GM23338 (cell line): Measurements from ENCODE around the gene CGB3. TPM values are rescaled to one million over a fixed set of nuclear protein-coding genes. Genes with fewer than 3 reads are reported as not detected.

Experiments
- ATAC-seq: fragments of 200-7000 bp; cut with Tn5 transposase; 3 replicates; pipeline ENCODE4 v1.9.1; 2020
- DNase-seq: peaks from one replicate; pipeline ENCODE4 v3.0.0-alpha.2; 2015; ENCODE audit warnings: low spot score
- H2AFZ ChIP-seq: fragments of 200-600 bp; sonication (generic); 2 replicates; pipeline ENCODE4 v1.8.0; 2016; ENCODE audit warnings: antibody characterized with exemption, mild to moderate bottlenecking, moderate library complexity
- H3F3A ChIP-seq: fragments of 200-600 bp; sonication (generic); replicated peaks from 2 replicates; pipeline ENCODE4 v1.8.0; 2017; ENCODE audit warnings: antibody characterized with exemption, mixed run types, low read depth
- H3K27ac ChIP-seq: fragments of 200-600 bp; sonication (generic); 2 replicates; pipeline ENCODE4 v1.6.1; 2016; ENCODE audit warnings: low read depth
- H3K27me3 ChIP-seq: fragments of 200-600 bp; sonication (generic); 2 replicates; pipeline ENCODE4 v1.8.0; 2016; ENCODE audit warnings: mild to moderate bottlenecking, mixed run types, moderate library complexity; ENCODE audit not compliant: insufficient read depth
- H3K36me3 ChIP-seq: fragments of 200-600 bp; sonication (generic); 2 replicates; pipeline ENCODE4 v1.8.0; 2016; ENCODE audit warnings: mild to moderate bottlenecking; ENCODE audit not compliant: insufficient read depth
- H3K4me1 ChIP-seq: fragments of 200-600 bp; sonication (generic); 2 replicates; pipeline ENCODE4 v1.8.0; 2016; ENCODE audit warnings: mild to moderate bottlenecking, moderate library complexity; ENCODE audit not compliant: insufficient read depth
- H3K4me2 ChIP-seq: fragments of 200-600 bp; sonication (generic); 2 replicates; pipeline ENCODE4 v1.7.1; 2017; ENCODE audit warnings: mixed run types
- H3K4me3 ChIP-seq: fragments of 200-600 bp; sonication (generic); 2 replicates; pipeline ENCODE4 v1.6.1; 2016; ENCODE audit warnings: mixed run types
- H3K79me2 ChIP-seq: fragments of 200-600 bp; sonication (generic); replicated peaks from 2 replicates; pipeline ENCODE4 v1.8.0; 2017; ENCODE audit warnings: mild to moderate bottlenecking; ENCODE audit not compliant: insufficient read depth
- H3K9me2 ChIP-seq: fragments of 200-600 bp; sonication (generic); 2 replicates; pipeline ENCODE4 v1.8.0; 2017; ENCODE audit not compliant: insufficient read depth
- H4K20me1 ChIP-seq: fragments of 200-600 bp; sonication (generic); replicated peaks from 2 replicates; pipeline ENCODE4 v1.8.0; 2017; ENCODE audit warnings: mild to moderate bottlenecking; ENCODE audit not compliant: insufficient read depth
- H3K27ac Mint-ChIP-seq: 2 replicates; pipeline ENCODE4 v1.8.0; 2020; ENCODE audit warnings: inconsistent platforms, mild to moderate bottlenecking, moderate library complexity, mixed read lengths
- H3K27me3 Mint-ChIP-seq: 3 replicates; pipeline ENCODE4 v1.8.0; 2022; ENCODE audit warnings: low read depth, mild to moderate bottlenecking, moderate library complexity, mixed read lengths, inconsistent platforms; ENCODE audit not compliant: insufficient read depth, poor library complexity
- H3K36me3 Mint-ChIP-seq: 3 replicates; pipeline ENCODE4 v1.8.0; 2021; ENCODE audit warnings: low read depth, mild to moderate bottlenecking, inconsistent platforms, moderate library complexity, mixed read lengths
- H3K4me1 Mint-ChIP-seq: 3 replicates; pipeline ENCODE4 v1.8.0; 2020; ENCODE audit warnings: mild to moderate bottlenecking, inconsistent platforms, mixed read lengths
- H3K4me3 Mint-ChIP-seq: 3 replicates; pipeline ENCODE4 v1.8.0; 2021; ENCODE audit warnings: moderate library complexity, mild to moderate bottlenecking, inconsistent platforms, mixed read lengths
- H3K9me3 Mint-ChIP-seq: 3 replicates; pipeline ENCODE4 v1.8.0; 2020; ENCODE audit warnings: moderate library complexity, mild to moderate bottlenecking, inconsistent platforms, mixed read lengths
- EZH2 ChIP-seq: fragments of 200-600 bp; sonication (generic); IDR thresholded peaks from one replicate; pipeline ENCODE4 v1.8.0; 2017; ENCODE audit warnings: antibody characterized with exemption, mild to moderate bottlenecking, low read depth; ENCODE audit not compliant: unreplicated experiment
- EZH2phosphoT487 ChIP-seq: fragments of 200-600 bp; sonication (generic); IDR thresholded peaks from one replicate; pipeline ENCODE4 v1.8.1; 2018; ENCODE audit warnings: antibody characterized with exemption; ENCODE audit not compliant: unreplicated experiment
- JUNB ChIP-seq: IDR thresholded peaks from one replicate; pipeline ENCODE4 v1.6.1; 2016; ENCODE audit warnings: antibody characterized with exemption; ENCODE audit not compliant: unreplicated experiment
- STAT1 ChIP-seq: IDR thresholded peaks from one replicate; pipeline ENCODE4 v1.6.1; 2016; ENCODE audit warnings: antibody characterized with exemption; ENCODE audit not compliant: unreplicated experiment
- ZNF114 ChIP-seq: fragments of 250-450 bp; sonication (Bioruptor Pico); IDR thresholded peaks from 2 replicates; pipeline ENCODE4 v1.5.0; 2020; ENCODE audit warnings: mild to moderate bottlenecking, moderate library complexity
- polyA plus RNA-seq: library from polyadenylated mRNA; unstranded; fragments of >200 nt; fragmentation: Nextera tagmentation; extraction: Ambion mirVana; gene quantifications from 2 replicates; pipeline ENCODE4 v1.2.1, GENCODE V29; 2016
- total RNA-seq: library from RNA; depleted of rRNA; stranded (reverse); fragments of >200 nt; shearing (Covaris generic); gene quantifications from 2 replicates; pipeline ENCODE4 v1.2.3, GENCODE V29; 2014
- TF ChIP-seq, protein P1 (sequence below): fragments of 250-450 bp; sonication (Bioruptor Pico); IDR thresholded peaks from 2 replicates; pipeline ENCODE4 v1.5.0; 2020; ENCODE audit warnings: mild to moderate bottlenecking, moderate library complexity
- TF ChIP-seq, protein P2 (sequence below): IDR thresholded peaks from 2 replicates; pipeline ENCODE4 v1.6.1; 2016; ENCODE audit warnings: antibody characterized with exemption
- TF ChIP-seq, protein P3 (sequence below): IDR thresholded peaks from one replicate; pipeline ENCODE4 v1.6.1; 2018; ENCODE audit warnings: antibody characterized with exemption; ENCODE audit not compliant: unreplicated experiment

CGB3 gene
- total and polyA plus RNA-seq, 2 experiments from 2014 or later, result not detected

DNA sequence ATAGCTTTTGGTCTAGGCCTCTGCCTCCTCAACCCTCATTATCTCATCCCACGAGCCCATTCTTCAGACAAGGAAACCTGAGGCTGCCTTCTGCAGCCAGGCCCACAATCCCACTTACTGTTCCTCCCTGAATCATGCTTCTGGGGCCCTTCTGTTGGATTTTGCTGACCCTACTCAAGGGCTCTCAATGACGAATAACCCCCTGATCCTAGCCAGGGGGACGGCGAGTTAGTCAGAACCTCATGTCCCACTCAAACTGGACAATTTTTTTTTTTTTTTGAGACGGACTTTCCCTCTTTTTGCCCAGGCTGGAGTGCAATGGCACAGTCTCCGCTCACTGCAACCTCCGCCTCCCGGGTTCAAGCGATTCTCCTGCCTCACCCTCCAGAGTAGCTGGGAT, 2.0 kb downstream of the CGB3 start:
- Histone ChIP-seq H3K4me1 (peaks cover 19% of the 10 kb centered on the region; the same call in 1 of the 2 replicates), H3K79me2 (no peaks in the 10 kb centered on the region), H3K4me3 (no peak overlapping the region), H3F3A (0 out of 2 replicates have a peak, but pooled peaks cover 3% of the 10 kb centered on the region), H4K20me1 (no peaks in the 10 kb centered on the region), H3K4me2 (no peak overlapping the region), H3K9me2 (no peaks in the 10 kb centered on the region), H3K27me3 (peaks cover 35% of the 10 kb centered on the region), H3K36me3 (no peaks in the 10 kb centered on the region), H2AFZ (no peak overlapping the region), H3K27ac (no peak overlapping the region)
- Mint-ChIP-seq H3K27me3 (peaks cover 24% of the 10 kb centered on the region), H3K4me1 (peaks cover 22% of the 10 kb centered on the region), H3K36me3 (no peaks in the 10 kb centered on the region), H3K4me3 (no peak overlapping the region), H3K9me3 (peaks cover 3% of the 10 kb centered on the region; the same call in 1 of the 3 replicates), H3K27ac (no peak overlapping the region)
- TF ChIP-seq, protein P1, sequence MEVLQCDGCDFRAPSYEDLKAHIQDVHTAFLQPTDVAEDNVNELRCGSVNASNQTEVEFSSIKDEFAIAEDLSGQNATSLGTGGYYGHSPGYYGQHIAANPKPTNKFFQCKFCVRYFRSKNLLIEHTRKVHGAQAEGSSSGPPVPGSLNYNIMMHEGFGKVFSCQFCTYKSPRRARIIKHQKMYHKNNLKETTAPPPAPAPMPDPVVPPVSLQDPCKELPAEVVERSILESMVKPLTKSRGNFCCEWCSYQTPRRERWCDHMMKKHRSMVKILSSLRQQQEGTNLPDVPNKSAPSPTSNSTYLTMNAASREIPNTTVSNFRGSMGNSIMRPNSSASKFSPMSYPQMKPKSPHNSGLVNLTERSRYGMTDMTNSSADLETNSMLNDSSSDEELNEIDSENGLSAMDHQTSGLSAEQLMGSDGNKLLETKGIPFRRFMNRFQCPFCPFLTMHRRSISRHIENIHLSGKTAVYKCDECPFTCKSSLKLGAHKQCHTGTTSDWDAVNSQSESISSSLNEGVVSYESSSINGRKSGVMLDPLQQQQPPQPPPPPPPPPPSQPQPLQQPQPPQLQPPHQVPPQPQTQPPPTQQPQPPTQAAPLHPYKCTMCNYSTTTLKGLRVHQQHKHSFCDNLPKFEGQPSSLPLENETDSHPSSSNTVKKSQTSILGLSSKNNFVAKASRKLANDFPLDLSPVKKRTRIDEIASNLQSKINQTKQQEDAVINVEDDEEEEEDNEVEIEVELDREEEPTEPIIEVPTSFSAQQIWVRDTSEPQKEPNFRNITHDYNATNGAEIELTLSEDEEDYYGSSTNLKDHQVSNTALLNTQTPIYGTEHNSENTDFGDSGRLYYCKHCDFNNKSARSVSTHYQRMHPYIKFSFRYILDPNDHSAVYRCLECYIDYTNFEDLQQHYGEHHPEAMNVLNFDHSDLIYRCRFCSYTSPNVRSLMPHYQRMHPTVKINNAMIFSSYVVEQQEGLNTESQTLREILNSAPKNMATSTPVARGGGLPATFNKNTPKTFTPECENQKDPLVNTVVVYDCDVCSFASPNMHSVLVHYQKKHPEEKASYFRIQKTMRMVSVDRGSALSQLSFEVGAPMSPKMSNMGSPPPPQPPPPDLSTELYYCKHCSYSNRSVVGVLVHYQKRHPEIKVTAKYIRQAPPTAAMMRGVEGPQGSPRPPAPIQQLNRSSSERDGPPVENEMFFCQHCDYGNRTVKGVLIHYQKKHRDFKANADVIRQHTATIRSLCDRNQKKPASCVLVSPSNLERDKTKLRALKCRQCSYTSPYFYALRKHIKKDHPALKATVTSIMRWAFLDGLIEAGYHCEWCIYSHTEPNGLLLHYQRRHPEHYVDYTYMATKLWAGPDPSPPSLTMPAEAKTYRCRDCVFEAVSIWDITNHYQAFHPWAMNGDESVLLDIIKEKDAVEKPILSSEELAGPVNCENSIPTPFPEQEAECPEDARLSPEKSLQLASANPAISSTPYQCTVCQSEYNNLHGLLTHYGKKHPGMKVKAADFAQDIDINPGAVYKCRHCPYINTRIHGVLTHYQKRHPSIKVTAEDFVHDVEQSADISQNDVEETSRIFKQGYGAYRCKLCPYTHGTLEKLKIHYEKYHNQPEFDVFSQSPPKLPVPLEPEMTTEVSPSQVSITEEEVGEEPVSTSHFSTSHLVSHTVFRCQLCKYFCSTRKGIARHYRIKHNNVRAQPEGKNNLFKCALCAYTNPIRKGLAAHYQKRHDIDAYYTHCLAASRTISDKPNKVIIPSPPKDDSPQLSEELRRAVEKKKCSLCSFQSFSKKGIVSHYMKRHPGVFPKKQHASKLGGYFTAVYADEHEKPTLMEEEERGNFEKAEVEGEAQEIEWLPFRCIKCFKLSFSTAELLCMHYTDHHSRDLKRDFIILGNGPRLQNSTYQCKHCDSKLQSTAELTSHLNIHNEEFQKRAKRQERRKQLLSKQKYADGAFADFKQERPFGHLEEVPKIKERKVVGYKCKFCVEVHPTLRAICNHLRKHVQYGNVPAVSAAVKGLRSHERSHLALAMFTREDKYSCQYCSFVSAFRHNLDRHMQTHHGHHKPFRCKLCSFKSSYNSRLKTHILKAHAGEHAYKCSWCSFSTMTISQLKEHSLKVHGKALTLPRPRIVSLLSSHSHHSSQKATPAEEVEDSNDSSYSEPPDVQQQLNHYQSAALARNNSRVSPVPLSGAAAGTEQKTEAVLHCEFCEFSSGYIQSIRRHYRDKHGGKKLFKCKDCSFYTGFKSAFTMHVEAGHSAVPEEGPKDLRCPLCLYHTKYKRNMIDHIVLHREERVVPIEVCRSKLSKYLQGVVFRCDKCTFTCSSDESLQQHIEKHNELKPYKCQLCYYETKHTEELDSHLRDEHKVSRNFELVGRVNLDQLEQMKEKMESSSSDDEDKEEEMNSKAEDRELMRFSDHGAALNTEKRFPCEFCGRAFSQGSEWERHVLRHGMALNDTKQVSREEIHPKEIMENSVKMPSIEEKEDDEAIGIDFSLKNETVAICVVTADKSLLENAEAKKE (CRISPR knock-in tag), result no peak
- TF ChIP-seq, protein P2, sequence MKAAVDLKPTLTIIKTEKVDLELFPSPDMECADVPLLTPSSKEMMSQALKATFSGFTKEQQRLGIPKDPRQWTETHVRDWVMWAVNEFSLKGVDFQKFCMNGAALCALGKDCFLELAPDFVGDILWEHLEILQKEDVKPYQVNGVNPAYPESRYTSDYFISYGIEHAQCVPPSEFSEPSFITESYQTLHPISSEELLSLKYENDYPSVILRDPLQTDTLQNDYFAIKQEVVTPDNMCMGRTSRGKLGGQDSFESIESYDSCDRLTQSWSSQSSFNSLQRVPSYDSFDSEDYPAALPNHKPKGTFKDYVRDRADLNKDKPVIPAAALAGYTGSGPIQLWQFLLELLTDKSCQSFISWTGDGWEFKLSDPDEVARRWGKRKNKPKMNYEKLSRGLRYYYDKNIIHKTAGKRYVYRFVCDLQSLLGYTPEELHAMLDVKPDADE, result no peak
- TF ChIP-seq EZH2 (no peak), STAT1 (no peak), JUNB (no peak), EZH2phosphoT487 (no peak), ZNF114 (no peak)
- TF ChIP-seq, protein P3, sequence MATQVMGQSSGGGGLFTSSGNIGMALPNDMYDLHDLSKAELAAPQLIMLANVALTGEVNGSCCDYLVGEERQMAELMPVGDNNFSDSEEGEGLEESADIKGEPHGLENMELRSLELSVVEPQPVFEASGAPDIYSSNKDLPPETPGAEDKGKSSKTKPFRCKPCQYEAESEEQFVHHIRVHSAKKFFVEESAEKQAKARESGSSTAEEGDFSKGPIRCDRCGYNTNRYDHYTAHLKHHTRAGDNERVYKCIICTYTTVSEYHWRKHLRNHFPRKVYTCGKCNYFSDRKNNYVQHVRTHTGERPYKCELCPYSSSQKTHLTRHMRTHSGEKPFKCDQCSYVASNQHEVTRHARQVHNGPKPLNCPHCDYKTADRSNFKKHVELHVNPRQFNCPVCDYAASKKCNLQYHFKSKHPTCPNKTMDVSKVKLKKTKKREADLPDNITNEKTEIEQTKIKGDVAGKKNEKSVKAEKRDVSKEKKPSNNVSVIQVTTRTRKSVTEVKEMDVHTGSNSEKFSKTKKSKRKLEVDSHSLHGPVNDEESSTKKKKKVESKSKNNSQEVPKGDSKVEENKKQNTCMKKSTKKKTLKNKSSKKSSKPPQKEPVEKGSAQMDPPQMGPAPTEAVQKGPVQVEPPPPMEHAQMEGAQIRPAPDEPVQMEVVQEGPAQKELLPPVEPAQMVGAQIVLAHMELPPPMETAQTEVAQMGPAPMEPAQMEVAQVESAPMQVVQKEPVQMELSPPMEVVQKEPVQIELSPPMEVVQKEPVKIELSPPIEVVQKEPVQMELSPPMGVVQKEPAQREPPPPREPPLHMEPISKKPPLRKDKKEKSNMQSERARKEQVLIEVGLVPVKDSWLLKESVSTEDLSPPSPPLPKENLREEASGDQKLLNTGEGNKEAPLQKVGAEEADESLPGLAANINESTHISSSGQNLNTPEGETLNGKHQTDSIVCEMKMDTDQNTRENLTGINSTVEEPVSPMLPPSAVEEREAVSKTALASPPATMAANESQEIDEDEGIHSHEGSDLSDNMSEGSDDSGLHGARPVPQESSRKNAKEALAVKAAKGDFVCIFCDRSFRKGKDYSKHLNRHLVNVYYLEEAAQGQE, result no peak
- ATAC-seq (no peak), DNase-seq (no peak)
